NCI-H187 treated with DMSO at 0.1 percent for 48 hours (cell line): ENCODE measurements around the gene TFG.
"Not testable (repeated sequence)": the region's sequence is repeated elsewhere in the genome, so short reads cannot be mapped to it uniquely, and the experiment has no call there.

Source experiments
- DNase-seq: peaks from one replicate; lab custom pipeline; 2025; lab: John Stamatoyannopoulos, UW

Gene TFG

DNA sequence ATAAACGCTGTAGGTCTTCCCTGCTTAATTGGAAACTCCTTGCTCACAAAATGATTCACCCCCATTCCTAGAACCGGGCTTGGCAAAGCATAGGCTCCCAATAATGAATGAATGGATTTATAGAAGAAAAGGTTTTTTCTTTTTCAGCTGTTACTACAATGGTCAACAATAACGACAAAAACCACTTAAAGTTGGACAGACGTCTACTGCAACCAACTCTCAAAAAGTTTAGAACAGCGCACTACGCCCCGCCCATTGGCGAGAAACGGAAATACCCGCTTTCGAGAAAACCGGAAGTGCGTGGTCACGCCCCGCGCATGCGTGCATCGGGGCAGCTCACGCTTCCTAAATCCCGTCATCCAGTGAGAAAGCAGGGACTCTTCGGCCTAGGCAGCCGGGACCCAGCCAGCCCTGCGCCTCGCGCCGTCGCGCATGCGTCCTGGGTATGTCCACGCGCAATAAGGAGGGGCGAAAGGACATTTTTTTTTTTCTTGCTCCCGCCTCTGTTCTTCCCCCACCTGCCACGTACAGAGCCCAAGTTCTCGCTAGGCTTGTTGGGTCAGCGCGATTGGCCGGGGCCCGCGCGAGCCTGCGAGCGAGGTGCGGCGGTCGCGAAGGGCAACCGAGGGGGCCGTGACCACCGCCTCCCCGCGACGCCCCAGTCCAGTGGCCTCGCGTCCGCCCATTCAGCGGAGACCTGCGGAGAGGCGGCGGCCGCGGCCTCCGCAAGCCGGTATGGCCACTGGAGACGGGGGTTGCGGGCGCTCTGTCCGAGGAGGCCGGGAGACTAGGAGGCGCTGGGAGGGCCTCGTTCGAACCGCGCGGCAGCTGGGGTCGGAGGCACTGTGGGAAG lies at the start of gene TFG:
TFG (plus strand) TSS at position 506 of the 853 bp plus-strand sequence. CDS start 4,192 bp downstream, outside the sequence.
- DNase-seq, result peak; percentile 71

DNA sequence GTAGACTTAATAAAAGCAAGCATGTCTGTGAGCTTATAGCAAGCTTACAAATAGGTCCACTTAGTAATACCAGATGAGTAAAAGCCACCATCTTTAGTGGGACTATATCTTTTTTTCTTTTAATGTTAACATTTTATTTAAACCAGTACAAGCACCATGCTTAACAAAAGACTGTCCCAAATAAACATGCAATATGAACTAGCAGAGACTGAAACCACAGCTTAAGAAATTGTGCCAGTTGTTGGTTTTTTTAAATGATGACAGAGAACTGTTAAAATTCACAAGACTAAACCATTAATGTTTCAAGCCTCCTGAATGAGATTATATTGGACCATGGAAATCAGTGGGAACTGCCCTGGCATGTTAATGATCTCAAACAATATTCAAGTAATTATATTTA lies 48.0 kb upstream of the TFG start:
- DNase-seq, result not testable (repeated sequence)

DNA sequence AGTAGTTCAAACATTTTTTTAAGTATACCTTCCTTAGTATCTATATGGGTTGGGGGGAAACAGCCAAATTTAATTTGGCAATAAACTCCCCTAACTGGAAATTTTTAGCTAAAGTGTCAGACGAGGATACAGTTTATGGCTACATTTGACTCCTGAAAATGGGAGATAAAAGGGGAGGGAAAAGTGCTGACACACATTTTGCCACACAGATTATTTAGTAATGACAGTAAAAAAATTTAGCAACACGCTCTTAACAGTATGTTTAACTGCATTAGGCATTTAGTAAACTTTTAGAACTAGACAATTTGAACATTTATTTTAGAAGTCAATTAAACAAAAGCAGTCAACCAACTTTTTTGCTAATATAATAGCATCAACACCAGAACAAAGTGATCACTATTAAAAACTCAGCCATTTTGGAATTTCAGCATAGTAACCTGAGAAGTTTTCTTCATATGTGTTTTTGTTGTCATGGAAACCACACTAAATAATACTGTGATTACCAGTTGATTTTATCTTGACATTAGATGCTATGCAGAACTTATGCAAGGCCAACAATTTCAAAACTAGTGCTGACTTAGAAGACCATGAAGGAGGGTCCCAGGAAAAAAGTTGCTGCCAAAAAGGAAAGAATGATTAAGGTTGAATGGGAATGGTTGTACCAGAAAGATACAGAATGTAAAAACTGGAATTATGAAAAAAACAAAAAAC lies 47.0 kb upstream of the TFG start:
- no peak for DNase-seq

DNA sequence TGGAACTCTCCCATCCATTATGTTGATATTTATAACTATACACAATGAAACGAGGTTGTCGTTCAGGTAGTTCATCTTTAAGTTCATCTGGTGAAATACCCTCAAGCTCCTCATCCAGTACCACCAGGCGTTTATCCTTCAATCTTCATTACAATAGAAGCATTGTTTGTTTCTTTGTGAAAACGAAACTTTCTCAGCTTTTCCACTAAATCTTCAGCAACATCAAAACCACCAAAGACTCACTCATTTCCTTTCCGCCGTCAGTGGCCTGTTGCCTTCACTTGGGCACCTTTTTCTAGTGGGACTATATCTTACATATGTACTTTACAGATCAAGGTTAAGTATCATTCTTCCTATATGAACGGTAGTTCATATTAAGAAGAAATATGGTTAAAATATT lies 44.1 kb upstream of the TFG start:
- no peak for DNase-seq

DNA sequence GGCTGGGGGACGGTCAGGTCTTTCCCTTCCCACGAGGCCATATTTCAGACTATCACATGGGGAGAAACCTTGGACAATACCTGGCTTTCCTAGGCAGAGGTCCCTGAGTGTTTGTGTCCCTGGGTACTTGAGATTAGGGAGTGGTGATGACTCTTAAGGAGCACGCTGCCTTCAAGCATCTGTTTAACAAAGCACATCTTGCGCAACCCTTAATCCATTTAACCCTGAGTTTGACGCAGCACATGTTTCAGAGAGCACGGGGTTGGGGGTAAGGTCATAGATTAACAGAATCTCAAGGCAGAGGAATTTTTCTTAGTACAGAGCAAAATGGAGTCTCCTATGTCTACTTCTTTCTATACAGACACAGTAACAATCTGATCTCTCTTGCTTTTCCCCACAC lies 42.6 kb upstream of the TFG start:
- not testable (repeated sequence) for DNase-seq

DNA sequence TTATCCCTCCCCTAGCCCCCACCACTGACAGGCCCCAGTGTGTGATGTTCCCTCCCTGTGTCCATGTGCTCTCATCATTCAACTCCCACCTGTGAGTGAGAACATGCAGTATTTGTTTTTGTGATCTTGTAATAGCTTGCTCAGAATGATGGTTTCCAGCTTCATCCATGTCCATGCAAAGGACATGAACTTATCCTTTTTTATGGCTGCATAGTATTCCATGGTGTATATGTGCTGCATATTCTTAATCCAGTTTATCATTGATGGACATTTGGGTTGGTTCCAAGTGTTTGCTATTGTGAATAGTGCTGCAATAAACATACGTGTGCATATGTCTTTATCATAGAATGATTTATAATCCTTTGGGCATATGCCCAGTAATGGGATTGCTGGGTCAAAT lies 42.0 kb upstream of the TFG start:
- not testable (repeated sequence) for DNase-seq

DNA sequence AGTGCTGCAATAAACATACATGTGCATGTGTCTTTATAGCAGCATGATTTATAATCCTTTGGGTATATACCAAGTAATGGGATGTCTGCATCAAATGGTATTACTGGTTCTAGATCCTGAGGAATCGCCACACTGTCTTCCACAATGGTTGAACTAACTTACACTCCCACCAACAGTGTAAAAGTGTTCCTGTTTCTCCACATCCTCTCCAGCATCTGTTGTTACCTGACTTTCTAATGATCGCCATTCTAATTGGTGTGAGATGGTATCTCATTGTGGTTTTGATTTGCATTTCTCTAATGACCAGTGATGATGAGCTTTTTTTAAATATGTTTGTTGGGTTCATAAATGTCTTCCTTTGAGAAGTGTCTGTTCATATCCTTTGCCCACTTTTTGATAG lies 38.3 kb upstream of the TFG start:
- not testable (repeated sequence) for DNase-seq

GRCh38 chr3:100681496-100681895 lies 27.8 kb upstream of the TFG start:
- DNase-seq, result no peak

DNA sequence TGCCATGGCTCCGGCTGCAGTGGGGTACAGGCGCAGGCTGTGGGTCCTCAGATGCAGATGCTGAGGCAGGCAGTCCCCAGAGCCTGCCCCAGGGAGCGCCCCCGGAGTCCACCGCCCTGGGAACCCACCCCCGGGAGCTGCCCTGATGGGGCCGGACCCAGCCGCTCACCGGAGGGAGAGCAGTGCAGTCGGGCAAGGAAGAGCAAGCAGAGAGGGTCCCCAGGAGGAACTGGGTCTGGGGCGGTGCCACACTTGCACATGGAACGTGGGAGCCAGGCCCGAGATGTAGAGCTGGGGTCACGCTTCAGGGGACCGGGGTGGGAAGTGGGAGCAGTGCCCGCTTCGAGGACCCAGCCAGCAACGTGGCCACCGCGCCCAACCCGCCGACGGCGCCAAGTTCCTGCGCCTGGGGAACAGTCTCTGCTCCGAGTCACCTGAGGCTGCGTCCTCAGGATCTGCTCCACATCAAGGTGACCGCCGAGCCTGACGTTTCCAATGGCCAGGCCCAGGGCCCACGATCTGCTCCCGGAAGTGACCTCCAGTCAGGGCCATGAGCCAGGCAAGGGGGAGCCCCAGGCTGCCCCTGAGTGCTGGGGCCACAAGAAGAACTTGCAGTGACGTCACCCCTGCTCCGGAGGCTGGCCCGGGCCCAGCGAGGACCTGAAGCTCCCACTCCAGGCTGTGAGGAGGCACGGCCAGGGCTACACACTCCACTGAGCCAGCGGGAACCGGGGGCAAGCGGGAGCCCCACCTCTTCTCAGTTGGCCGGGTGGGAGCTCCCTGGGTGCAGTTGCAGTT lies 27.0 kb upstream of the TFG start:
- no peak for DNase-seq

DNA sequence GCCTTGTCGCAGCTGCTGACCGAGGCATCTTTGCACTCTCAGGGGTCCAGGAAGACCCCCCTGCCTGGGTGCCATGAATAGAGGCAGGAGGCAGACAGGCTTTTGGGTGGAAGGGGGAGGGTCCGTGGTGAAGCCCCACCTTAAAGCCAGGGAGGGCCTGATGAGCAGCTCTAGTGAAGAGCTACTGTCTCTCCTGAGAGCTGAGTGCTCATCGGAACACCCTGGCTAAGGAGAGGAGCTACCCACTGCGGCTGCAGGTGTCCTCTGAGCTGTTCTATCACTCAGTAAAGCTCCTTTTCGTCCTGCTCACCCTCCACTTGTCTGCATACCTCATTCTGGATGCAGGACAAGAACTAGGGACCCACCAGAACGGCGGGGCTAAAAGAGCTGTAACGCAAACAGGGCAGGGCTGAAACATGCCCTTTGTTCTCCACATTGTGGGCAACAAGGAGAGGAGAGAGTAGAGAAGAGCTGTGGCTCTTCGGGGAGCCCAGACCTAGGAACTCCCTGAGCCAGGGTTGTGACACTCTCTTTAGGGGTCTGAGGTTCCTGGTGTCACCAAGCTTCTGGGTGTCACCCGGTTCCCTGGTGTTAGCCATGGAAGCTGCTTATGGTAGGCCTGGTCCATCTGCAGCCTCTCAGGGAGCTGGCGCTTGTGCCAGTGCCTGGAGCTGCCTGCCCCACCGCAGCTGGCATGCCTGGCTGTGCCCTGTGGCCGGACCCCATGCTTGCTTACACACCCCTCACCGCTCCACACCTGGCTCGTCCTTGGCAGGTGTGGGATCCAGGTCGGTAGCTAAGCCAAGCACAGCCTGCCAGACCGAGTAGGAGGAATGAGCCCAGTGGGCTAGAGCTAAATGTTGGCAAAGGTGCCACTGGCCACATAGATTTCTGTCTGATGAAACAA lies 26.2 kb upstream of the TFG start:
- DNase-seq, result no peak

DNA sequence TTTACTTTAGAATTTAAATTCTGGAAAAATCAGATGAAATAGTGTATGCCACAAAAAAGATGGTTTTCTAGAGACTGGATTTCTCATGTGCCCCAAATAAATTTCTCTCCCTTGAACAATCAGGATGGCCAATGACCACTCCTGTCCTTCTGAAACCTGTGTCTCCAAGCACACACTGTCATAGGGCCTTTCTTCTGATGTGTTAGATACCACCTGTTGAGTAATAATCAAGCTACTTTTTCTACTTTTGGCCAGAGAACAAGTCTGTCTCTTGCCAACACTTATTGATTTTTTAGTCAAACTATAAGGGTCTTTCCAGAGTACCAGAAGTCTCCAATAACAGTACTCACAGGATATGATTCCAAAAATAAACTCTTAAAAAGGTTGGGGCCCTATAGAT lies 16.1 kb upstream of the TFG start:
- no peak for DNase-seq

DNA sequence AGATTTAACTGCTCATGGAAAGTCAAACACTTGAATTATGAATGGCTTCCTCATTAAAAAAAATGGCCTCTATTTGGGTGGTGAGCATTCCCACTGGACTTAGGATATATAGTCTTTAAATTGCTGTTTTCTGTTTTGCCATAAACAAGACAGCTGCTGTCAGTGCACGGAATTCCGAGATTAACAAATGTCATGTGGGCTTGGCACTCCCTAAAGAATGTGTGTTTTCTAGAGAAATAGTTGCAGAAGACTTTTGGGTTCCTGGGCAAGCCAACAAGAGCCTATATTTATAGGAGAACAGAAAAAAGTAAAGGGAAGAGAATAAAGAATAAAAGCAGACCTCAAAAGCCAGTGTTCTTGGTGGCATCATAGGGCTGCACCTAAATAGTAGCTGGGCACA lies 13.6 kb upstream of the TFG start:
- no peak for DNase-seq

DNA sequence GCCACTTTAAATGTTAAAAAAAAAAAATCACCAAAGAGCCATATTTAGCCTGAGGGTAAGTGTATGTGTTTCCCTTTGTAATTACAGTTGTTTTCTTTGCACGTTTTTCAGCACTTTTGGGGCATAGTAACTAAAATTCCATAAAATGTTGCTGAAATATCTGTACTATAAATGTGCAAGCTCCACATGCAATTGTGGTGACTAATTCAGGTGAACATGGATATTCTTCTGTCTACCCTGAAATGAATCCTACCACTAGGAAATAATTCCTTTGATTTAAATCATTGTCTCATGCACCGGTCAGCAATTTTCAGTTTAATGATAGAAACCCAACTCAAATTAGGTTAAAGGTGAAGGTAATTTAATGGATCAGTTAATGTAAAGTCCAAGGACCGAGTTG lies 13.1 kb upstream of the TFG start:
- no peak for DNase-seq

DNA sequence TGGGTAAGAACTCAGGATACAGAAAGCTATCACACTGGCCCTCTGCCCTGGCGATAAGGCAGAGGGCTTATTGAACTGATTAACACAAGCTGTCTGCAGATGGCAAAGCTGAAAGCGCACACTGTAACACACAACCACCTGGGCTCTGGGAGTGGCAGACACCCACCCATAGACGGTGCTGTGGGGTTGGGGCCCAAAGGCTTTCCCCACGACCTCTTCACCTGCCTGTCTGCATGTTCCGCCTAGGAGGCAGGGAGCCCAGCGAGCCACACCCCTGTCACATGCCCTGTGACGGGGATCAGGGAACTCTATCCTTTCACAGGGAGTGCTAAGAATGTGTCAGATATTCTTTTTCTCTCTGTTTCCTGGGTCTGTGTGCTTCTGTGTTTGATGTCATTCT lies 12.1 kb upstream of the TFG start:
- DNase-seq, result no peak

GRCh38 chr3:100697723-100698285 lies 11.5 kb upstream of the TFG start:
- DNase-seq, result no peak

DNA sequence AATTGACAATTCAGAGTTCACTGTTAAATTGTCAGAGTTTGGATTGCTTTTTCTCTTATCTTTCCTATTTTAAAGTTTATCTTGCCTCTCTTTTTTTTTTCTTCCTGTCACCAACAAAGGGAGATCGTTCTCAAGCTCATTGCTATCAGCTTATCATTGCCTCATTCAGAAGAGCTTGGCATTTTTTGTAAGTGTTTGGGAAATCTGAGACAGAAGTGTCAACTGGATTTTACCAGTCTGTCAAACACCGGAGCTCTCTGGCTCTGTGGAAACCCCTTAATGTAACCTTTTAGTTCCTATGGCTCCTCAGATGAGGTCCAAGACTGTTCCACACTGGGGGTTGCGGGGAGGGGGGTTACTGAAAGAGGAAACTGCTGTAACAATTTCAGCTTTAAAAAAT lies 10.6 kb upstream of the TFG start:
- no peak for DNase-seq

GRCh38 chr3:100700708-100701107 lies 8.6 kb upstream of the TFG start:
- no peak for DNase-seq

GRCh38 chr3:100702082-100702979 lies 7.0 kb upstream of the TFG start:
- no peak for DNase-seq

DNA sequence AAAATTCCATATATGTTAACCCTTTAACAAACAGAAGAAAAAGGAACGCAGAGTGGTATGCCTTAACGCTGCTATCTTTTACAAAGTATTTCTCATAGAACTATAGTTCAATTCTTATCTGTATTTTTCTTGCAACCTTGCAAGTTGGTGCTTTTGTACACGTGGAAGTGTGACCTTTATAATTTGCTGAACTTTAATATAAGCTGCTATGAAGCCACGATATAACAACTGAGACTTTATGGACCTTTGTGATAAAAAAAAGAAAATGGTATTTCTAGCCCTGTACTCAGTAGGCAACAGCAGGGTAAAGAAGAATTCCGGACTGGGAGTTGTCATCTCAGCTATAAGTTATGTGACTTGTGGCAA lies 6.3 kb upstream of the TFG start:
- no peak for DNase-seq

- DNase-seq, result no peak
These were observed 5.4 kb upstream of the TFG start for GRCh38 chr3:100703865-100704264.
